SK-N-MC (cell line): ENCODE results near the gene CDH4.

Source experiments
- EZH2 ChIP-seq: fragments of 200-600 bp; sonication (generic); IDR thresholded peaks from one replicate; pipeline ENCODE4 v1.6.1; 2017; ENCODE audit warnings: antibody characterized with exemption
- POLR2AphosphoS5 ChIP-seq: IDR thresholded peaks from 2 replicates; pipeline ENCODE4 v1.6.1; 2012; ENCODE audit warnings: mild to moderate bottlenecking, low read depth, low read length, borderline replicate concordance

DNA sequence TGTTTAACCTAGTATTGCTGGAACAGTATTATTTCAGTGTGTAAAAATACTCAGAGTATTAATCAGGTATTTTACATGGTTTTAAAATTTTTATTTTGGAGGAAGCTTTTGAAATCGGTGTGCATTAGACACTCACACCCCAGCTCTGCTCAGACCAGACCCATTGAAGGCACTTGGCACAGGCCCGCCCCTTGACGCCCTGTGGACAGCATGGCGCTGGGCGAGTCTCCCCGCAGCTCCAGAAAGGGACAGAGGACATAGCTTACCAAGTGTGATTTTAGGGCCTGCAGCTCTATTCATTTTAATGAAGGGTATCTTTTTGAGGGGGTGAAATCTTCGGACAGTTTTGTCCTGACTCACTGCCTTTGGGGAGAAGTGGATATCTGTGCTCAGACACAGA lies 164.5 kb downstream of the CDH4 start:
- no peak for TF ChIP-seq EZH2
- TF ChIP-seq POLR2AphosphoS5, result no peak
